ELF-1 (cell line): ENCODE data around the gene KRTAP20-3.

Experiments used
- DNase-seq: peaks from one replicate; pipeline ENCODE4 v3.0.0-alpha.2; 2016; ENCODE audit warnings: low read depth, low spot score

KRTAP20-3 gene

DNA sequence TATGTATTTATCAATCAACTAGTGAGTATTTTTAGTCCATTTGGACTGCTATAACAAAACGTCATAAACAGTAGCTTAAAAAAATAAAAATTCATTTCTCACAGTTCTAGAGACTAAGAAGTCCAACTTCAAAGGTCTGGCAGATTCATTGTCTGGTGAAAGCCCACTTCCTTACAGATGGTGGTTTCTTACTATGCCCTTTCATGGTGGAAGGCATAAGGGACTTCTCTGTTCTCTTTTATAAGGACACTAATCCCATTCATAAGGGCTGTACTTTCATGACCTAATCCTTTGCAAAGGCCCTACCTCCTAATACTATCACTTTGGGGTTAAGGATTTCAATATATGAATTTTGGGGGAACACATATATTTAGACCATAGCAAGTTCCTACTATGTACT, 37.9 kb downstream of the KRTAP20-3 start:
- no peak for DNase-seq

DNA sequence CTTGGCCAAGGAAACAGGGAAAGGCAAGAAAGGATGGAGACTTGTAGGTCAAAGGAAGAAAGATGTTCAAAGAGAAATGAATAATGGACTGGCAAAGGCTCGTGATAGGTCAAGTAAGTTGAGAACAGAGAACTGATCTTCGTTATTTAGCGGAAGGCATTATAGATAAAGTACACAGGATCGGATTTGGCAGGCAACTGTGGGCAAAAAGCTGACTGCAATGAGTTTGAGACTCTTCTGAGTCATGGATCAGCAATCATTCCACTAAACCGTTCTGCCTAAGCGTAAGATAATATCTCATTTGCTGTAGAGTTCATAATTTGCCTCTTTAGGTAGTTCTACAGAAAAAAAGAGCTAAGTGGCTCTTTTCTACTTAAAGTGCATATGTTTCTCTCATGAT, 41.8 kb downstream of the KRTAP20-3 start:
- no peak for DNase-seq

DNA sequence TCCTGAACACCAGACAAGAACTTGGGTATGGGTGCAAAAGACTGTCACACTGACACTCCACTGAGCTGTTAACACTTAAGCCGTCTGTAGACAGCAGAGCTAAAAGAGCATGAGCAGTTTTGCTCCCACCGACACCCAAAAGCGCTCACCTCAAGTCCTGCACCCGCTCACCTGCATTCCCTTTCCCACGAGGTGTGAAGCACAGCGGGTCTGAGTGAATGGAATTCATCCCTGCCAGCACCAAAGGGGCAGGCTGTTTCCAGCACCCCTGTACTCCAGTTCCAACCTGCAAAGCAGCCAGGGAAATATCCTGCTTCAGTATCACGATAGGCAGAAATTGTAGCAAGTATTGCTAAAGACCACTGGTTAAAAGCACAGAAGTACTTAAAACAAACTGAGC, 47.2 kb downstream of the KRTAP20-3 start:
- no peak for DNase-seq
